SK-N-SH (cell line): ENCODE measurements around the gene SLC25A26. TPM values are rescaled to one million over a fixed set of nuclear protein-coding genes. Genes with fewer than 3 reads are reported as not detected.

Experiments
- CTCF ChIA-PET: fragments of 300-600, 350-600 bp; formaldehyde crosslinking; extraction: SDS; loops from one replicate; lab custom pipeline; 2021; lab: Yijun Ruan, JAX
- POLR2A ChIA-PET: fragments of 350-600 bp; sonication (Branson Sonifier 250); formaldehyde crosslinking; extraction: SDS; loops from one replicate; lab custom pipeline; 2020; ENCODE audit warnings: antibody characterized with exemption, inconsistent platforms; lab: Yijun Ruan, JAX
- DNase-seq: peaks from one replicate; pipeline ENCODE4 v3.0.0; 2012
- H2AFZ ChIP-seq: fragments of 200-600 bp; sonication (generic); 2 replicates; pipeline ENCODE4 v1.8.1; 2016; ENCODE audit warnings: antibody characterized with exemption, mild to moderate bottlenecking, low read depth
- H3F3A ChIP-seq: fragments of 200-600 bp; sonication (generic); replicated peaks from 2 replicates; pipeline ENCODE3; 2016; ENCODE audit warnings: antibody characterized with exemption, mild to moderate bottlenecking; ENCODE audit not compliant: insufficient read depth
- H3K27ac ChIP-seq, 2 experiments: fragments of 200-500 bp in 1 of 2; fragments of 200-600 bp in 1 of 2; sonication (Bioruptor generic) in 1 of 2; sonication (generic), shearing (Covaris generic) in 1 of 2; 2 replicates each; pipeline versions ENCODE4 v1.5.1 to v1.6.1; 2014 to 2016; ENCODE audit warnings: low read depth in 2 of 2, inconsistent platforms in 1 of 2, low read length in 1 of 2, mild to moderate bottlenecking in 1 of 2, mixed read lengths in 1 of 2
- H3K27me3 ChIP-seq: fragments of 200-600 bp; sonication (generic), shearing (Covaris generic); 2 replicates; pipeline ENCODE4 v1.6.1; 2016; ENCODE audit warnings: mixed run types; ENCODE audit not compliant: insufficient read depth
- H3K36me3 ChIP-seq, 2 experiments: fragments of 200-500 bp in 1 of 2; fragments of 200-600 bp in 1 of 2; sonication (Bioruptor generic) in 1 of 2; sonication (generic) in 1 of 2; replicated peaks in 1 of 2; 2 replicates each; pipeline versions ENCODE3 to v1.5.1; 2014 to 2016; ENCODE audit warnings: low read length in 1 of 2, mild to moderate bottlenecking in 1 of 2; ENCODE audit not compliant: insufficient read depth in 2 of 2, control insufficient read depth in 1 of 2
- H3K4me1 ChIP-seq, 2 experiments: fragments of 200-500 bp in 1 of 2; fragments of 200-600 bp in 1 of 2; sonication (Bioruptor generic) in 1 of 2; sonication (generic), shearing (Covaris generic) in 1 of 2; 2 replicates each; pipeline versions ENCODE4 v1.5.1 to v1.6.1; 2014 to 2016; ENCODE audit warnings: low read depth in 1 of 2, low read length in 1 of 2, mixed run types in 1 of 2; ENCODE audit not compliant: insufficient read depth in 2 of 2, control insufficient read depth in 1 of 2
- H3K4me2 ChIP-seq: fragments of 200-600 bp; sonication (generic), shearing (Covaris generic); 2 replicates; pipeline ENCODE4 v1.6.1; 2017; ENCODE audit warnings: mixed run types
- H3K4me3 ChIP-seq, 2 experiments: fragments of 200-500 bp in 1 of 2; fragments of 200-600 bp in 1 of 2; sonication (Bioruptor generic) in 1 of 2; sonication (generic), shearing (Covaris generic) in 1 of 2; 2 replicates each; pipeline versions ENCODE4 v1.5.1 to v1.8.1; 2014 to 2016; ENCODE audit warnings: low read depth in 2 of 2, inconsistent platforms in 1 of 2, low read length in 1 of 2, mild to moderate bottlenecking in 1 of 2, mixed read lengths in 1 of 2, moderate library complexity in 1 of 2
- H3K79me2 ChIP-seq: fragments of 200-600 bp; sonication (generic); 2 replicates; pipeline ENCODE4 v1.8.1; 2017; ENCODE audit warnings: mild to moderate bottlenecking; ENCODE audit not compliant: insufficient read depth
- H3K9ac ChIP-seq: fragments of 200-600 bp; sonication (generic); 2 replicates; pipeline ENCODE4 v1.6.1; 2017; ENCODE audit warnings: mixed run types
- H3K9me2 ChIP-seq: fragments of 200-600 bp; sonication (generic); 2 replicates; pipeline ENCODE4 v1.6.1; 2017; ENCODE audit warnings: mixed run types
- H3K9me3 ChIP-seq: fragments of 200-600 bp; sonication (generic); 2 replicates; pipeline ENCODE4 v1.6.1; 2017; ENCODE audit warnings: mixed run types, mild to moderate bottlenecking, moderate library complexity
- H4K20me1 ChIP-seq: fragments of 200-600 bp; sonication (generic); 2 replicates; pipeline ENCODE4 v1.6.1; 2017; ENCODE audit warnings: mild to moderate bottlenecking, mixed run types; ENCODE audit not compliant: insufficient read depth
- CTCF ChIP-seq: fragments of 200-600 bp; sonication (generic); IDR thresholded peaks from 2 replicates; pipeline ENCODE4 v1.6.1; 2017; ENCODE audit warnings: antibody characterized with exemption, mild to moderate bottlenecking, moderate library complexity
- ELF1 ChIP-seq: IDR thresholded peaks from 2 replicates; pipeline ENCODE4 v1.4.0; 2012
- EP300 ChIP-seq, 2 experiments: IDR thresholded peaks; 2 replicates each; pipeline versions ENCODE4 v1.4.0 to v1.6.1; 2012; ENCODE audit warnings: borderline replicate concordance in 1 of 2, low read depth in 1 of 2, low read length in 1 of 2
- EZH2phosphoT487 ChIP-seq: fragments of 200-600 bp; sonication (generic); IDR thresholded peaks from 2 replicates; pipeline ENCODE4 v1.6.1; 2017; ENCODE audit warnings: low read depth, mixed run types, mild to moderate bottlenecking, antibody characterized with exemption, moderate library complexity, borderline replicate concordance
- GATA2 ChIP-seq: sonication (generic); formaldehyde crosslinking; IDR thresholded peaks from 2 replicates; pipeline ENCODE4 v1.5.0; 2020; ENCODE audit warnings: mild to moderate bottlenecking, missing genetic modification reagents
- MAX ChIP-seq: IDR thresholded peaks from 2 replicates; pipeline ENCODE4 v1.4.0; 2012; ENCODE audit warnings: low read depth
- NFIC ChIP-seq: IDR thresholded peaks from 2 replicates; pipeline ENCODE4 v1.4.0; 2012; ENCODE audit warnings: borderline replicate concordance
- NRF1 ChIP-seq: IDR thresholded peaks from 2 replicates; pipeline ENCODE4 v1.6.1; 2012; ENCODE audit warnings: low read depth, mild to moderate bottlenecking, low read length
- PBX3 ChIP-seq: IDR thresholded peaks from 2 replicates; pipeline ENCODE4; 2012
- RCOR1 ChIP-seq: fragments of 150-350 bp; IDR thresholded peaks from 2 replicates; pipeline ENCODE4 v1.6.1; 2017; ENCODE audit warnings: antibody characterized with exemption, low read length
- RFX5 ChIP-seq: IDR thresholded peaks from 2 replicates; pipeline ENCODE4 v1.6.1; 2012; ENCODE audit warnings: mild to moderate bottlenecking, improper control_type of control experiment, low read length
- TEAD4 ChIP-seq: IDR thresholded peaks from 2 replicates; pipeline ENCODE4 v1.4.0; 2012; ENCODE audit warnings: mild to moderate bottlenecking, borderline replicate concordance; ENCODE audit not compliant: insufficient read depth
- USF2 ChIP-seq: fragments of 150-350 bp; IDR thresholded peaks from 2 replicates; pipeline ENCODE4 v1.6.1; 2017; ENCODE audit warnings: antibody characterized with exemption, low read length, low read depth, borderline replicate concordance
- ZBTB33 ChIP-seq: IDR thresholded peaks from 2 replicates; pipeline ENCODE4 v1.4.0; 2012; ENCODE audit warnings: low read depth, borderline replicate concordance
- WGBS: methylation state at CpG from one replicate; pipeline ENCODE4 v1.1.6; 2017; ENCODE audit warnings: low lambda C conversion rate; 5-methylcytosine and 5-hydroxymethylcytosine counted together
- polyA plus RNA-seq, 3 experiments: library from polyadenylated mRNA; depleted of rRNA; stranded (reverse); fragments of >200 nt; gene quantifications; 2 replicates each; pipeline ENCODE4 v1.2.3, GENCODE V29; 2012

The SLC25A26 gene
- polyA plus RNA-seq, 1 of the 3 experiments (the other 2 are of a cell fraction) = 31.8 TPM

GRCh38 chr3:66426135-66426534 lies 205.3 kb downstream of the SLC25A26 start:
- Histone ChIP-seq H2AFZ (no peak overlapping the region), H3K9me3 (no peaks in the 10 kb centered on the region), H3K27me3 (no peaks in the 10 kb centered on the region), H3K79me2 (no peaks in the 10 kb centered on the region), H3K9me2 (no peaks in the 10 kb centered on the region), H4K20me1 (no peaks in the 10 kb centered on the region), H3K36me3 (no peaks in the 10 kb centered on the region), H3K9ac (no peak overlapping the region), H3K27ac (no peak overlapping the region), H3F3A (no peaks in the 10 kb centered on the region), H3K4me3 (no peak overlapping the region), H3K4me2 (no peak overlapping the region), H3K4me1 (peaks cover 10 to 15% of the 10 kb centered on the region in 2 experiments)
- ChIA-PET CTCF (interaction anchor here (1.2 kb wide), 1 partner anchor 18 kb away, joined by 5 read pairs; no protein-coding TSS in a partner anchor), POLR2A (no interaction called here)
- WGBS = 73% methylated on average over 1 of the region's 1 CpG
- no peak for TF ChIP-seq RCOR1
- TF ChIP-seq PBX3 = no peak
- TF ChIP-seq USF2 = no peak
- no peak for TF ChIP-seq EZH2phosphoT487
- no peak for TF ChIP-seq NFIC
- TF ChIP-seq CTCF = no peak
- TF ChIP-seq RFX5 = no peak
- no peak for TF ChIP-seq GATA2 (CRISPR knock-in tag)
- TF ChIP-seq MAX = no peak
- TF ChIP-seq ELF1 = no peak
- TF ChIP-seq TEAD4 = no peak
- DNase-seq = no peak

- Histone ChIP-seq H4K20me1 (no peaks in the 10 kb centered on the region), H3K79me2 (no peaks in the 10 kb centered on the region), H3K27me3 (no peaks in the 10 kb centered on the region), H3K9me2 (no peaks in the 10 kb centered on the region), H3K36me3 (no peaks in the 10 kb centered on the region), H3K4me3 (no peak overlapping the region), H3F3A (no peaks in the 10 kb centered on the region), H3K27ac (no peak overlapping the region), H3K4me1 (peaks cover 10 to 15% of the 10 kb centered on the region in 2 experiments), H3K9ac (no peak overlapping the region), H2AFZ (no peak overlapping the region), H3K9me3 (no peaks in the 10 kb centered on the region), H3K4me2 (no peak overlapping the region)
- CTCF ChIA-PET = interaction anchor here (0.8 to 1.4 kb wide), 3 partner anchors 17 to 19 kb away, joined by 3 to 5 read pairs (median 5); no protein-coding TSS in a partner anchor
- POLR2A ChIA-PET = no interaction called here
- TF ChIP-seq TEAD4 (no peak), GATA2 (CRISPR knock-in tag) (no peak), ZBTB33 (no peak), NRF1 (no peak), EP300 (IDR thresholded peaks at IDR 0.05; ENCODE audit: borderline replicate concordance in 1 of 2, low read depth in 1 of 2, low read length in 1 of 2) (no peak)
- DNase-seq = no peak
- WGBS = 100% methylated on average over 3 of the region's 3 CpGs
Measured at GRCh38 chr3:66427352-66427751, 206.6 kb downstream of the SLC25A26 start.
